KBM-7 (cell line): ENCODE measurements around the gene GIPC1.
"Not testable (repeated sequence)": the region's sequence is repeated elsewhere in the genome, so short reads cannot be mapped to it uniquely, and the experiment has no call there.

Source experiments
- DNase-seq: peaks from one replicate; pipeline ENCODE4 v3.0.0-alpha.2; 2015
- in situ Hi-C: fragments of 300-500 bp; cut with MboI; formaldehyde crosslinking; loops from 2 replicates; pipeline ENCODE4 v1.14.3; 2020; ENCODE audit warnings: low sequenced_read_pairs, low pct_unique_long_range_greater_than_20kb, mixed read lengths

GIPC1 gene

GRCh38 chr19:14519245-14519859 is 23.4 kb upstream of the GIPC1 start:
- in situ Hi-C loops, result no loop called here
- DNase-seq, result no peak

GRCh38 chr19:14517840-14518505 is 22.0 kb upstream of the GIPC1 start, which contains the start of gene DNAJB1:
TSS of gene DNAJB1 (minus strand) at chr19:14518397. CDS start at chr19:14518349, 48 bp downstream.
- in situ Hi-C loops, result no loop called here

GRCh38 chr19:14517446-14517839 is 21.5 kb upstream of the GIPC1 start:
- in situ Hi-C loops, result no loop called here
- DNase-seq, result no peak

More at GRCh38 chr19:14517840-14518505, 22.0 kb upstream of the GIPC1 start, which contains the start of gene DNAJB1:
- DNase-seq, result no peak

- in situ Hi-C loops, result no loop called here
- no peak for DNase-seq
These were observed 21.0 kb upstream of the GIPC1 start for GRCh38 chr19:14516746-14517438.

GRCh38 chr19:14516048-14516534 is 20.2 kb upstream of the GIPC1 start:
- in situ Hi-C loops, result no loop called here

GRCh38 chr19:14515501-14516047 is 19.6 kb upstream of the GIPC1 start:
- in situ Hi-C loops, result no loop called here

More at GRCh38 chr19:14516048-14516534, 20.2 kb upstream of the GIPC1 start:
- DNase-seq, result no peak

GRCh38 chr19:14514215-14514863 is 18.4 kb upstream of the GIPC1 start:
- no peak for DNase-seq
- in situ Hi-C loops, result no loop called here

More at GRCh38 chr19:14515501-14516047, 19.6 kb upstream of the GIPC1 start:
- no peak for DNase-seq

- no peak for DNase-seq
- in situ Hi-C loops, result no loop called here
These were observed 16.6 kb upstream of the GIPC1 start for GRCh38 chr19:14512406-14512961.

- DNase-seq, result no peak
- in situ Hi-C loops, result no loop called here
These were observed 15.3 kb upstream of the GIPC1 start for GRCh38 chr19:14511229-14511593.

- DNase-seq, result peak; percentile 59
- in situ Hi-C loops, result no loop called here
These were observed 14.6 kb upstream of the GIPC1 start for GRCh38 chr19:14510311-14511228.

- in situ Hi-C loops, result no loop called here
- DNase-seq, result no peak
These were observed 12.0 kb upstream of the GIPC1 start for GRCh38 chr19:14507704-14508542.

GRCh38 chr19:14505488-14506239 is 9.7 kb upstream of the GIPC1 start:
- in situ Hi-C loops, result no loop called here
- DNase-seq, result peak; percentile 71

GRCh38 chr19:14504575-14504974 is 8.6 kb upstream of the GIPC1 start:
- in situ Hi-C loops, DNase-seq: not testable (repeated sequence)

GRCh38 chr19:14503285-14503684 is 7.4 kb upstream of the GIPC1 start:
- DNase-seq, result no peak
- in situ Hi-C loops, result no loop called here

GRCh38 chr19:14502334-14503092 is 6.6 kb upstream of the GIPC1 start:
- in situ Hi-C loops, result no loop called here
- no peak for DNase-seq
